H1 (cell line): Measurements from ENCODE around the gene STAM. TPM values are rescaled to one million over a fixed set of nuclear protein-coding genes. Genes with fewer than 3 reads are reported as not detected.

Source experiments
- CTCF ChIA-PET: fragments of 300-600 bp; sonication (Branson Sonifier 250); formaldehyde crosslinking; loops from one replicate; lab custom pipeline; 2021; ENCODE audit not compliant: partially characterized antibody; lab: Charles Lee
- POLR2A ChIA-PET: fragments of 300-600 bp; sonication (Branson Sonifier 250); formaldehyde crosslinking; loops from one replicate; lab custom pipeline; 2021; ENCODE audit warnings: inconsistent platforms; ENCODE audit not compliant: partially characterized antibody; lab: Charles Lee
- DNase-seq, 2 experiments: peaks; one replicate each; pipeline versions ENCODE4 v3.0.0 to v3.0.0-alpha.2; 2010 to 2022; ENCODE audit warnings: low spot score in 2 of 2, low read depth in 1 of 2, mixed read lengths in 1 of 2
- FAIRE-seq: peaks from 2 replicates; lab custom pipeline; 2011; peaks lifted over from hg19 to GRCh38; lab: Jason Lieb, UNC
- H2AFZ ChIP-seq: 2 replicates; pipeline ENCODE4 v1.8.1; 2012; ENCODE audit warnings: low read length, inconsistent platforms
- H2AK5ac ChIP-seq: 2 replicates; pipeline ENCODE4 v1.6.1; 2013; ENCODE audit warnings: low read depth, low read length
- H2BK120ac ChIP-seq: replicated peaks from 2 replicates; pipeline ENCODE3; 2013; ENCODE audit warnings: low read depth, low read length, inconsistent platforms
- H2BK12ac ChIP-seq: 2 replicates; pipeline ENCODE4 v1.6.1; 2013; ENCODE audit warnings: low read depth, low read length
- H2BK15ac ChIP-seq: 2 replicates; pipeline ENCODE4 v1.6.1; 2013; ENCODE audit warnings: low read length
- H2BK20ac ChIP-seq: 2 replicates; pipeline ENCODE4 v1.6.1; 2013; ENCODE audit warnings: low read length
- H2BK5ac ChIP-seq: 2 replicates; pipeline ENCODE4 v1.6.1; 2013; ENCODE audit warnings: low read depth, low read length
- H3K14ac ChIP-seq: 2 replicates; pipeline ENCODE4 v1.6.1; 2013; ENCODE audit warnings: inconsistent platforms; ENCODE audit not compliant: insufficient read length
- H3K18ac ChIP-seq: 2 replicates; pipeline ENCODE4 v1.6.1; 2013; ENCODE audit warnings: low read length; ENCODE audit errors: extremely low read depth
- H3K23ac ChIP-seq: 2 replicates; pipeline ENCODE4 v1.6.1; 2013; ENCODE audit warnings: inconsistent platforms; ENCODE audit not compliant: insufficient read length
- H3K23me2 ChIP-seq: 2 replicates; pipeline ENCODE4 v1.6.1; 2013; ENCODE audit warnings: low read depth, low read length
- H3K27ac ChIP-seq: 2 replicates; pipeline ENCODE4 v1.6.1; 2011; ENCODE audit warnings: low read depth, low read length, inconsistent platforms
- H3K27me3 ChIP-seq, 4 experiments: replicated peaks in 1 of 4; 1 replicate in 1 of 4; 2 replicates in 3 of 4; pipeline versions ENCODE4 v1.6.1 to v1.8.1; 2011 to 2013; ENCODE audit warnings: low read length in 3 of 4, mild to moderate bottlenecking in 3 of 4, inconsistent platforms in 2 of 4, mixed read lengths in 2 of 4, moderate library complexity in 1 of 4; ENCODE audit not compliant: control insufficient read depth in 3 of 4, insufficient read depth in 3 of 4; ENCODE audit errors: extremely low read depth in 1 of 4
- H3K36me3 ChIP-seq, 4 experiments: 2 replicates each; pipeline versions ENCODE4 v1.6.1 to v1.8.1; 2011 to 2013; ENCODE audit warnings: mild to moderate bottlenecking in 4 of 4, low read length in 3 of 4, moderate library complexity in 2 of 4, control low read depth in 1 of 4, inconsistent platforms in 1 of 4; ENCODE audit not compliant: insufficient read depth in 4 of 4, control insufficient read depth in 2 of 4
- H3K4ac ChIP-seq: replicated peaks from 2 replicates; pipeline ENCODE3; 2013; ENCODE audit warnings: low read length, low read depth, mixed read lengths, inconsistent platforms; ENCODE audit not compliant: insufficient read length
- H3K4me1 ChIP-seq, 4 experiments: replicated peaks in 1 of 4; 1 replicate in 1 of 4; 2 replicates in 3 of 4; pipeline versions ENCODE4 v1.6.1 to v1.8.1; 2011 to 2013; ENCODE audit warnings: low read length in 3 of 4, inconsistent platforms in 2 of 4, mixed read lengths in 1 of 4; ENCODE audit not compliant: insufficient read depth in 4 of 4, control insufficient read depth in 3 of 4
- H3K4me2 ChIP-seq, 2 experiments: 2 replicates each; pipeline versions ENCODE4 v1.6.1 to v1.8.1; 2011 to 2013; ENCODE audit warnings: low read depth in 2 of 2, low read length in 2 of 2, control low read depth in 1 of 2, inconsistent platforms in 1 of 2, mild to moderate bottlenecking in 1 of 2; ENCODE audit not compliant: insufficient read depth in 1 of 2
- H3K4me3 ChIP-seq, 4 experiments: fragments of 200-600, 300-600 bp in 1 of 4; sonication (generic), shearing (Covaris generic), sonication (Bioruptor Twin) in 1 of 4; 2 replicates each; pipeline versions ENCODE4 v1.5.1 to v1.8.1; 2011 to 2016; ENCODE audit warnings: low read length in 4 of 4, low read depth in 3 of 4, control low read depth in 2 of 4, inconsistent platforms in 2 of 4, mild to moderate bottlenecking in 2 of 4, mixed read lengths in 1 of 4, moderate library complexity in 1 of 4; ENCODE audit not compliant: insufficient read depth in 2 of 4; ENCODE audit errors: extremely low read depth in 1 of 4
- H3K56ac ChIP-seq: replicated peaks from 2 replicates; pipeline ENCODE3; 2013; ENCODE audit warnings: low read depth, mild to moderate bottlenecking, mixed read lengths, low read length, inconsistent platforms; ENCODE audit not compliant: insufficient read length
- H3K79me1 ChIP-seq: 2 replicates; pipeline ENCODE4 v1.6.1; 2013; ENCODE audit warnings: low read depth, low read length, control low read depth
- H3K79me2 ChIP-seq, 2 experiments: 2 replicates each; pipeline versions ENCODE4 v1.6.1 to v1.8.1; 2012 to 2013; ENCODE audit warnings: low read length in 2 of 2, mild to moderate bottlenecking in 2 of 2, inconsistent platforms in 1 of 2; ENCODE audit not compliant: insufficient read depth in 2 of 2, control insufficient read depth in 1 of 2
- H3K9ac ChIP-seq, 4 experiments: replicated peaks in 1 of 4; 1 replicate in 1 of 4; 2 replicates in 3 of 4; pipeline versions ENCODE4 v1.6.1 to v1.8.1; 2011 to 2013; ENCODE audit warnings: low read depth in 3 of 4, low read length in 3 of 4, control low read depth in 2 of 4, mild to moderate bottlenecking in 2 of 4, moderate library complexity in 2 of 4, inconsistent platforms in 1 of 4; ENCODE audit errors: extremely low read depth in 1 of 4
- H3K9me3 ChIP-seq, 2 experiments: 2 replicates each; pipeline versions ENCODE4 v1.6.1 to v1.8.1; 2012 to 2013; ENCODE audit warnings: mild to moderate bottlenecking in 2 of 2, moderate library complexity in 2 of 2, control low read depth in 1 of 2, inconsistent platforms in 1 of 2, low read depth in 1 of 2, low read length in 1 of 2, mixed read lengths in 1 of 2; ENCODE audit not compliant: insufficient read depth in 2 of 2
- H4K20me1 ChIP-seq, 2 experiments: replicated peaks in 1 of 2; 2 replicates each; pipeline versions ENCODE3 to v1.8.1; 2011 to 2013; ENCODE audit warnings: inconsistent platforms in 2 of 2, low read length in 2 of 2, mild to moderate bottlenecking in 1 of 2; ENCODE audit not compliant: insufficient read depth in 2 of 2, control insufficient read depth in 1 of 2
- H4K5ac ChIP-seq: 2 replicates; pipeline ENCODE4 v1.6.1; 2013; ENCODE audit warnings: low read length, low read depth, mixed read lengths, inconsistent platforms; ENCODE audit not compliant: insufficient read length
- H4K8ac ChIP-seq: 2 replicates; pipeline ENCODE4 v1.8.0; 2013; ENCODE audit warnings: mild to moderate bottlenecking, moderate library complexity, low read length, inconsistent platforms; ENCODE audit not compliant: insufficient read depth; ENCODE audit errors: extremely low read depth
- H4K91ac ChIP-seq: replicated peaks from 2 replicates; pipeline ENCODE3; 2013; ENCODE audit warnings: low read length, mixed read lengths, inconsistent platforms; ENCODE audit not compliant: insufficient read length
- BRCA1 ChIP-seq: IDR thresholded peaks from 2 replicates; pipeline ENCODE4 v1.6.1; 2012; ENCODE audit warnings: low read depth, low read length, improper control_type of control experiment
- CREB1 ChIP-seq: IDR thresholded peaks from 2 replicates; pipeline ENCODE4 v1.6.1; 2012; ENCODE audit warnings: inconsistent platforms
- KDM1A ChIP-seq: fragments of 200-600, 300-600 bp; sonication (generic); IDR thresholded peaks from 2 replicates; pipeline ENCODE4 v1.7.1; 2016; ENCODE audit warnings: mild to moderate bottlenecking, low read length, borderline replicate concordance
- MAFK ChIP-seq: IDR thresholded peaks from 2 replicates; pipeline ENCODE4 v1.6.1; 2012; ENCODE audit warnings: low read depth, mild to moderate bottlenecking, improper control_type of control experiment, low read length
- NANOG ChIP-seq: IDR thresholded peaks from 2 replicates; pipeline ENCODE4 v1.6.1; 2011; ENCODE audit warnings: low read length, low read depth, mild to moderate bottlenecking, inconsistent platforms; ENCODE audit not compliant: insufficient read depth, poor library complexity, severe bottlenecking
- RNF2 ChIP-seq: fragments of 200-900, 300-1000 bp; sonication (generic); IDR thresholded peaks from 2 replicates; pipeline ENCODE4 v1.7.1; 2016; ENCODE audit warnings: borderline replicate concordance, low read depth, mild to moderate bottlenecking, antibody characterized with exemption, low read length; ENCODE audit not compliant: poor library complexity, severe bottlenecking; ENCODE audit errors: missing control alignments
- SP2 ChIP-seq: IDR thresholded peaks from 2 replicates; pipeline ENCODE4 v1.6.1; 2012; ENCODE audit warnings: mild to moderate bottlenecking, low read length, inconsistent platforms
- TCF12 ChIP-seq: IDR thresholded peaks from 2 replicates; pipeline ENCODE4 v1.6.1; 2011; ENCODE audit warnings: low read depth, mild to moderate bottlenecking, low read length
- TEAD4 ChIP-seq: IDR thresholded peaks from 2 replicates; pipeline ENCODE4 v1.6.1; 2012; ENCODE audit warnings: low read depth, low read length, inconsistent platforms, mixed read lengths
- WGBS, 2 experiments: shearing (Covaris generic) in 1 of 2; methylation state at CpG; one replicate each; pipeline versions ENCODE4 v1.1.6 to v1.1.7; 2013 to 2015; ENCODE audit warnings: low lambda C conversion rate in 2 of 2, mixed read lengths in 2 of 2, inconsistent platforms in 1 of 2, low coverage in 1 of 2, missing lambda C conversion rate in 1 of 2; ENCODE audit not compliant: insufficient replicate concordance in 2 of 2, insufficient coverage in 1 of 2, insufficient read length in 1 of 2; ENCODE audit errors: extremely low coverage in 1 of 2, missing lambda C conversion rate in 1 of 2; 5-methylcytosine and 5-hydroxymethylcytosine counted together
- polyA plus RNA-seq, 7 experiments: library from polyadenylated mRNA; depleted of rRNA in 3 of 7; stranded (reverse) in 5 of 7; unstranded in 2 of 7; fragments of >200 nt in 5 of 7; fragments of 200-250 nt in 2 of 7; gene quantifications; 1 replicate in 5 of 7; 2 replicates in 1 of 7; 4 replicates in 1 of 7; pipeline versions ENCODE4 v1.2.1 to v1.2.3, GENCODE V29; 2011 to 2013; ENCODE audit warnings: missing spikeins in 2 of 7, mixed read lengths in 2 of 7
- total RNA-seq: library from RNA; stranded (reverse); fragmentation: NEBNext Ultra II Directional; extraction: Animal tissue kit (Norgen Biotek cat#: 25700); gene quantifications from 2 replicates; pipeline ENCODE4 v1.2.1, GENCODE V29; 2021
- TF ChIP-seq, protein P1 (sequence below): IDR thresholded peaks from 2 replicates; pipeline ENCODE4 v1.6.1; 2012; ENCODE audit warnings: inconsistent platforms
- TF ChIP-seq, protein P2 (sequence below): IDR thresholded peaks from 2 replicates; pipeline ENCODE4 v1.6.1; 2012; ENCODE audit warnings: low read length, inconsistent platforms

Gene STAM
- total and polyA plus RNA-seq, 2 of the 8 experiments (the other 6 are each of a cell fraction or from before 2014, with no cell fraction given) = 22.0 to 27.8 TPM

- Histone ChIP-seq H3K4me2 (no peak overlapping the region), H2BK15ac (no peak overlapping the region), H3K4me3 (no peak overlapping the region), H2BK120ac (no peak overlapping the region), H2BK20ac (no peak overlapping the region), H3K9me3 (no peaks in the 10 kb centered on the region), H3K36me3 (no peaks in the 10 kb centered on the region), H3K79me2 (peaks cover 7 to 34% of the 10 kb centered on the region in 2 experiments), H3K14ac (no peak overlapping the region), H2BK5ac (no peak overlapping the region), H2AK5ac (no peak overlapping the region), H3K27me3 (no peaks in the 10 kb centered on the region), H3K4me1 (peaks cover 0 to 4% (median 0%) of the 10 kb centered on the region in 4 experiments; a peak in 2 of 7 replicates), H4K8ac (no peak overlapping the region), H3K18ac (no peak overlapping the region), H3K23me2 (no peaks in the 10 kb centered on the region; the same call in 1 of the 2 replicates), H3K56ac (no peak overlapping the region), H3K23ac (no peak overlapping the region), H3K4ac (no peak overlapping the region), H3K27ac (no peak overlapping the region), H3K9ac (no peak overlapping the region), H2BK12ac (no peak overlapping the region), H4K20me1 (no peaks in the 10 kb centered on the region), H4K5ac (no peak overlapping the region), H3K79me1 (no peaks in the 10 kb centered on the region), H4K91ac (no peak overlapping the region), H2AFZ (no peak overlapping the region)
- 96% methylated on average over 4 of the region's 4 CpGs; no CpG with 5 or more reads in 1 of the 2 experiments for WGBS, 2 experiments
- DNase-seq (no peak), FAIRE-seq (no peak)
- CTCF ChIA-PET = no interaction called here
- POLR2A ChIA-PET = interaction anchor here (1.4 kb wide), 1 partner anchor 24 kb away, joined by 4 read pairs; no protein-coding TSS in a partner anchor
- no peak for TF ChIP-seq KDM1A
- no peak for TF ChIP-seq RNF2
- TF ChIP-seq, protein P1, sequence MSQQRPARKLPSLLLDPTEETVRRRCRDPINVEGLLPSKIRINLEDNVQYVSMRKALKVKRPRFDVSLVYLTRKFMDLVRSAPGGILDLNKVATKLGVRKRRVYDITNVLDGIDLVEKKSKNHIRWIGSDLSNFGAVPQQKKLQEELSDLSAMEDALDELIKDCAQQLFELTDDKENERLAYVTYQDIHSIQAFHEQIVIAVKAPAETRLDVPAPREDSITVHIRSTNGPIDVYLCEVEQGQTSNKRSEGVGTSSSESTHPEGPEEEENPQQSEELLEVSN = no peak
- TF ChIP-seq CREB1 = no peak
- no peak for TF ChIP-seq NANOG
- no peak for TF ChIP-seq MAFK
- TF ChIP-seq TCF12 = no peak
- no peak for TF ChIP-seq TEAD4
- TF ChIP-seq, protein P2, sequence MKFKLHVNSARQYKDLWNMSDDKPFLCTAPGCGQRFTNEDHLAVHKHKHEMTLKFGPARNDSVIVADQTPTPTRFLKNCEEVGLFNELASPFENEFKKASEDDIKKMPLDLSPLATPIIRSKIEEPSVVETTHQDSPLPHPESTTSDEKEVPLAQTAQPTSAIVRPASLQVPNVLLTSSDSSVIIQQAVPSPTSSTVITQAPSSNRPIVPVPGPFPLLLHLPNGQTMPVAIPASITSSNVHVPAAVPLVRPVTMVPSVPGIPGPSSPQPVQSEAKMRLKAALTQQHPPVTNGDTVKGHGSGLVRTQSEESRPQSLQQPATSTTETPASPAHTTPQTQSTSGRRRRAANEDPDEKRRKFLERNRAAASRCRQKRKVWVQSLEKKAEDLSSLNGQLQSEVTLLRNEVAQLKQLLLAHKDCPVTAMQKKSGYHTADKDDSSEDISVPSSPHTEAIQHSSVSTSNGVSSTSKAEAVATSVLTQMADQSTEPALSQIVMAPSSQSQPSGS = no peak
- TF ChIP-seq SP2 = no peak
- TF ChIP-seq BRCA1 = no peak
Measured at GRCh38 chr10:17640331-17640816, 3.6 kb upstream of the STAM start.
